ENCODE data around the gene TOGARAM1. TPM values are rescaled to one million over a fixed set of nuclear protein-coding genes. Genes with fewer than 3 reads are reported as not detected.

The TOGARAM1 gene
- total RNA-seq, 1 experiment from 2014 or later, result 5.9 TPM

DNA sequence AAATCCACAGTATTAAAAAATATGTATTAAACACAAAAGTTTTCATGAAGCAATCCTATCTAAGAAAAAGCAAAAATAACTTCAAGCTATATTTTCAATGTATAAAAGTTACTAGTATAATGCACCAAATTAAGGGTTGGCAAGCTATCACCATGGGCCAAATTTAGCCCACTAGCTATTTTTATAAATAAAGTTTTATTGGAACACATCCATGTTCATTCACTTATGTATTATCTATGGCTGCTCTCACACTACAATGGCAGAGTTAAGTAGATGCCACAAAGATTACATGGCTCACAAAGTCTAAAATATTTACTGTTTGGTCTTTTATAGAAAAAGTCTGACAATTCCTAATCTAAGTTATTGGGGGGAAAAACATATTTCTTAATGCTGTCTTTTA lies 17.9 kb upstream of the TOGARAM1 start:
- Mint-ChIP-seq H3K9me3 (ENCODE audit: unreplicated experiment) (peaks cover 7% of the 10 kb centered on the region), H3K27ac (ENCODE audit: unreplicated experiment) (no peak overlapping the region), H3K27me3 (ENCODE audit: insufficient read depth, unreplicated experiment) (no peaks in the 10 kb centered on the region), H3K4me3 (ENCODE audit: unreplicated experiment) (no peak overlapping the region), H3K4me1 (ENCODE audit: low read depth, unreplicated experiment) (peaks cover 10% of the 10 kb centered on the region), H3K36me3 (ENCODE audit: insufficient read depth, unreplicated experiment) (peaks cover 14% of the 10 kb centered on the region)
- intact Hi-C loops (cut with micrococcal nuclease; ENCODE audit: unreplicated experiment), result no loop called here
- no peaks in the 10 kb centered on the region for H3K27me3 ChIP-seq (replicated peaks; ENCODE audit: control insufficient read depth, insufficient read depth, low read length)
- H3K4me3 ChIP-seq (ENCODE audit: low read depth, low read length), result no peak overlapping the region
- no peak for DNase-seq
- no peaks in the 10 kb centered on the region for H3K9me3 ChIP-seq
- POLR2A ChIA-PET, result interaction anchor here (0.7 kb wide), 1 partner anchor 35 kb away, joined by 6 read pairs; no protein-coding TSS in a partner anchor
- TF ChIP-seq, protein P1, sequence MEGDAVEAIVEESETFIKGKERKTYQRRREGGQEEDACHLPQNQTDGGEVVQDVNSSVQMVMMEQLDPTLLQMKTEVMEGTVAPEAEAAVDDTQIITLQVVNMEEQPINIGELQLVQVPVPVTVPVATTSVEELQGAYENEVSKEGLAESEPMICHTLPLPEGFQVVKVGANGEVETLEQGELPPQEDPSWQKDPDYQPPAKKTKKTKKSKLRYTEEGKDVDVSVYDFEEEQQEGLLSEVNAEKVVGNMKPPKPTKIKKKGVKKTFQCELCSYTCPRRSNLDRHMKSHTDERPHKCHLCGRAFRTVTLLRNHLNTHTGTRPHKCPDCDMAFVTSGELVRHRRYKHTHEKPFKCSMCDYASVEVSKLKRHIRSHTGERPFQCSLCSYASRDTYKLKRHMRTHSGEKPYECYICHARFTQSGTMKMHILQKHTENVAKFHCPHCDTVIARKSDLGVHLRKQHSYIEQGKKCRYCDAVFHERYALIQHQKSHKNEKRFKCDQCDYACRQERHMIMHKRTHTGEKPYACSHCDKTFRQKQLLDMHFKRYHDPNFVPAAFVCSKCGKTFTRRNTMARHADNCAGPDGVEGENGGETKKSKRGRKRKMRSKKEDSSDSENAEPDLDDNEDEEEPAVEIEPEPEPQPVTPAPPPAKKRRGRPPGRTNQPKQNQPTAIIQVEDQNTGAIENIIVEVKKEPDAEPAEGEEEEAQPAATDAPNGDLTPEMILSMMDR (IDR thresholded peaks at IDR 0.05; ENCODE audit: insufficient read depth in 1 of 2, low read depth in 1 of 2, low read length in 1 of 2, severe bottlenecking in 1 of 2, unreplicated experiment in 1 of 2), result no peak
- CTCF ChIA-PET, result no interaction called here
- no TSS peak for BruUV-seq (replicated peaks)
- H3K4me1 ChIP-seq, result no peaks in the 10 kb centered on the region
- no peaks in the 10 kb centered on the region for H3K36me3 ChIP-seq (ENCODE audit: control insufficient read depth, insufficient read depth, low read length)

DNA sequence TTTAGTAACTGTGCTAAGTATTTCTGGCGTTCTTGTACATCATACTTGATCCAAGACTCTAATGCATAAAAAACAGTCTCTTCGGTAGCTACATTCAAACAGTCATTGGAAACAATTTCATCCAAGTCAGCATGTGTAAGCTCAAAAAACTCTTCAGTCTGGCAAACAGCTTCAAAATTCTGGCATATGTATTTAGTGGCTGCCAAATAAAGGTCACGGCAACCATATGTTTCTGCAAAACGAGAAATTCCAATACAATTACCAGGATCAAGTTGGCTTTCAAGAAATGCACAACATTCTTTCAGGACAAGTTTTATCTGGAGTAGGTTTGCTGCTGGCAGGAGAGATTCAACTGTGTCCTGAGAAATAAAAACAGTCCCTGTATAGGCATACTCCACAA lies 16.7 kb upstream of the TOGARAM1 start:
- Histone ChIP-seq H3K9me3 (no peaks in the 10 kb centered on the region), H3K27me3 (replicated peaks; ENCODE audit: control insufficient read depth, insufficient read depth, low read length) (no peaks in the 10 kb centered on the region), H3K4me1 (no peaks in the 10 kb centered on the region), H3K36me3 (ENCODE audit: control insufficient read depth, insufficient read depth, low read length) (no peaks in the 10 kb centered on the region), H3K4me3 (ENCODE audit: low read depth, low read length) (no peak overlapping the region)
- no TSS peak for BruUV-seq (replicated peaks)
- no peaks in the 10 kb centered on the region for H3K27me3 Mint-ChIP-seq (ENCODE audit: insufficient read depth, unreplicated experiment)
- no peak overlapping the region for H3K4me3 Mint-ChIP-seq (ENCODE audit: unreplicated experiment)
- ChIA-PET CTCF (no interaction called here), POLR2A (no interaction called here)
- TF ChIP-seq, protein P1 (IDR thresholded peaks at IDR 0.05; ENCODE audit: insufficient read depth in 1 of 2, low read depth in 1 of 2, low read length in 1 of 2, severe bottlenecking in 1 of 2, unreplicated experiment in 1 of 2), result no peak
- H3K4me1 Mint-ChIP-seq (ENCODE audit: low read depth, unreplicated experiment), result peaks cover 10% of the 10 kb centered on the region
- DNase-seq, result no peak
- H3K9me3 Mint-ChIP-seq (ENCODE audit: unreplicated experiment), result no peaks in the 10 kb centered on the region
- H3K36me3 Mint-ChIP-seq (ENCODE audit: insufficient read depth, unreplicated experiment), result peaks cover 14% of the 10 kb centered on the region
- H3K27ac Mint-ChIP-seq (ENCODE audit: unreplicated experiment), result no peak overlapping the region
- intact Hi-C loops (cut with micrococcal nuclease; ENCODE audit: unreplicated experiment), result no loop called here

DNA sequence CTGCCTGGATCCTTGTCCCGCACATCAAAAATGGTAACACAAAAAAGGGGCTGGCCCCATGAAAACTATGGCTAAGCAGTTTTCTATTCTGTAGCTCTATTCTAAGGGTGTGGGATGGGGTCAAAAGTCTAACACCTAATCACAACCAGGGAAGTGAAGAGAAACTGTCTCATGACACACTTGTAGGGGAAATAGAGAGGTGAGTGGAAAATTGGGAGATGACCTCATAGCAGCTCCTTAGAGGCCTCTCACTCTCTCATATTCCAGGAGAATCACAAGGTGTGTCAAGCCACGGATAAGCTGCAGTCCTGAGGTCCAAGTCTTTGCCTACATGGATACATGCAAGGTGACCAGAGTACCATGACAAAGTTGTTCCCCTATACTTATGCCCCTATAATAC lies 10.9 kb upstream of the TOGARAM1 start:
- ChIA-PET CTCF (no interaction called here), POLR2A (no interaction called here)
- H3K27me3 Mint-ChIP-seq (ENCODE audit: insufficient read depth, unreplicated experiment), result no peaks in the 10 kb centered on the region
- H3K27ac Mint-ChIP-seq (ENCODE audit: unreplicated experiment), result no peak overlapping the region
- Histone ChIP-seq H3K36me3 (ENCODE audit: control insufficient read depth, insufficient read depth, low read length) (no peaks in the 10 kb centered on the region), H3K27me3 (replicated peaks; ENCODE audit: control insufficient read depth, insufficient read depth, low read length) (no peaks in the 10 kb centered on the region), H3K9me3 (no peaks in the 10 kb centered on the region), H3K4me3 (ENCODE audit: low read depth, low read length) (no peak overlapping the region), H3K4me1 (no peaks in the 10 kb centered on the region)
- H3K4me1 Mint-ChIP-seq (ENCODE audit: low read depth, unreplicated experiment), result no peaks in the 10 kb centered on the region
- H3K4me3 Mint-ChIP-seq (ENCODE audit: unreplicated experiment), result no peak overlapping the region
- intact Hi-C loops (cut with micrococcal nuclease; ENCODE audit: unreplicated experiment), result no loop called here
- H3K9me3 Mint-ChIP-seq (ENCODE audit: unreplicated experiment), result no peaks in the 10 kb centered on the region
- no peaks in the 10 kb centered on the region for H3K36me3 Mint-ChIP-seq (ENCODE audit: insufficient read depth, unreplicated experiment)
- DNase-seq, result no peak
- BruUV-seq (replicated peaks), result no TSS peak
- TF ChIP-seq, protein P1 (IDR thresholded peaks at IDR 0.05; ENCODE audit: insufficient read depth in 1 of 2, low read depth in 1 of 2, low read length in 1 of 2, severe bottlenecking in 1 of 2, unreplicated experiment in 1 of 2), result no peak

All from Caco-2 (cell line).